Activated gamma-delta T cell treated with anti-CD3 and anti-CD28 coated beads, Interleukin-2, amount 50 U/mL, for 16 hours (primary cell): ENCODE results near the gene PRADC1.
"Not testable (repeated sequence)": the region's sequence is repeated elsewhere in the genome, so short reads cannot be mapped to it uniquely, and the experiment has no call there.

Experiments used
- DNase-seq: peaks from one replicate; pipeline ENCODE4 v3.0.0-alpha.2; 2020; ENCODE audit warnings: low read depth

The PRADC1 gene

DNA sequence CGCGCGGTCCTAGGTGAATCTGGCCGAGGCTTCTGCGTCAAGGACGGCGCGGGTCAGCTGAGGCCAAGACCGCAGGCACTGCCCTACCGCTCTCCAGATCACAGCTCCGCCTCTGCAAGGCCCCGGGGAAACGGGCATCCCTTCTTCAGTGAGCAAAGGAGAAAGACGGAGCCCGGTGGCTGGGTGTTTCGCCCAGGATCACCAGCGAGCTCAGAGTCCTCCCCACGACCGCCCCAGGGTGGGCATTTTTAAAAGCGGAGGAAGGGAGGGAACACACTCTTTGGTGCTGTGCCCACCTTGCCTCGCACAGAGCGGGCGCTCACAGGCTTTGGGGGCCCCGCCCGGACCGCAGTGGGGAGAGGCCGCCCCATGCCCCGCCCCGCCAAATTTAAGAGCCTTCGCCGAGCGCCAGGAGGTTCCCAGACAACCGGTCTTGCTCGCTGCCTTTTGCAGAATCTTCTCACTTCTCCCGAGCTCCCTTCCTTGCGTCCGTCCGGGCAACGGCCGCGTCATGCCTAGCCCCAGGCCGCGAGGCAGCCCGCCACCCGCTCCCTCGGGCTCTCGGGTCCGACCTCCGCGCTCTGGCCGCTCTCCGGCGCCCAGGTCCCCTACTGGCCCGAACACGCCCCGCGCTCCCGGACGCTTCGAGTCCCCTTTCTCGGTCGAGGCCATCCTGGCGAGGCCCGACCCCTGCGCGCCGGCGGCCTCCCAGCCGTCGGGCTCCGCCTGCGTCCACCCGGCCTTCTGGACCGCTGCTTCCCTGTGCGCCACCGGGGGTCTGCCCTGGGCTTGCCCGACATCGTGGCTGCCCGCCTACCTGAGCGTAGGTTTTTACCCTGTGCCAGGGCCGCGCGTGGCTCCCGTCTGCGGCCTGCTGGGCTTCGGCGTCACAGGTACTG, 30.6 kb downstream of the PRADC1 start, which contains the start of gene NOTO:
NOTO (plus strand) TSS at position 419 of the 899 bp plus-strand sequence; CDS start at position 512, 93 bp downstream.
- DNase-seq, result no peak

GRCh38 chr2:73200281-73200680, 32.8 kb downstream of the PRADC1 start:
- DNase-seq, result not testable (repeated sequence)

GRCh38 chr2:73197579-73197978, 35.5 kb downstream of the PRADC1 start:
- DNase-seq, result no peak

- no peak for DNase-seq
Observed at GRCh38 chr2:73187549-73187948, 45.5 kb downstream of the PRADC1 start.

DNA sequence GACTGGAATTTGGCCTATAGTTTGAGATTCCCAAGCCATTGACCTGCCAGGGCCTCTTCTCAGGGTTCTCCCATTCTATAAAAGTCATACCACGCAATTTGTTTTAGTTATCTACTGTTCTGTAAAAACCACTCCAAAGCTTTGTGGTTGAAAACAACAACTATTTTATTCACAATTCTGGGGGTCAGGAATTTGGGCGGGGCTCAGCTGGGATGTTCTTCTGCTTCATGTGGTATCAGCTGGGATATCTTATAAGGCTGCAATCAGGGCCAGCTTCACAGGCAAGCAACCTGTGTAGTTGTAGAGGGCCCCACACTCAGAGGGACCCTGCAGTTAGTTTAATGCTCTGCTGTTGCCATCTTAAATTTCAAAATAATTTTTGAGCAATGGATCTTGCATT, 47.1 kb downstream of the PRADC1 start:
- no peak for DNase-seq
